Natural killer cell (primary cell): ENCODE data around the gene FNBP1. TPM values are rescaled to one million over a fixed set of nuclear protein-coding genes. Genes with fewer than 3 reads are reported as not detected.

ENCODE experiments used
- ATAC-seq, 3 donors: fragments of 150-1000 bp in 2 of 3; fragments of 200-7000 bp in 1 of 3; cut with Tn5 transposase; 1 replicate in 1 of 3; 2 replicates in 2 of 3; pipeline ENCODE4 v1.10.0; 2021; ENCODE audit warnings: mild to moderate bottlenecking in 2 of 3, moderate library complexity in 2 of 3
- DNase-seq, 2 donors: peaks; one replicate each; pipeline versions ENCODE4 v3.0.0 to v3.0.0-alpha.2; 2013 to 2021; ENCODE audit warnings: mixed read lengths in 1 of 2
- H3K27ac ChIP-seq: one replicate; pipeline ENCODE4 v1.5.1; 2013; ENCODE audit warnings: mild to moderate bottlenecking, low read length
- H3K27me3 ChIP-seq: one replicate; pipeline ENCODE4 v1.6.1; 2013; ENCODE audit warnings: low read length; ENCODE audit not compliant: control insufficient read depth, insufficient read depth
- H3K36me3 ChIP-seq: one replicate; pipeline ENCODE4 v1.6.1; 2013; ENCODE audit warnings: low read length; ENCODE audit not compliant: control insufficient read depth, insufficient read depth
- H3K4me1 ChIP-seq: one replicate; pipeline ENCODE4 v1.6.1; 2013; ENCODE audit warnings: low read length; ENCODE audit not compliant: control insufficient read depth, insufficient read depth
- H3K4me3 ChIP-seq: one replicate; pipeline ENCODE4 v1.5.1; 2013; ENCODE audit warnings: low read length
- H3K9me3 ChIP-seq: one replicate; pipeline ENCODE4 v1.6.1; 2013; ENCODE audit warnings: low read length; ENCODE audit not compliant: control insufficient read depth, insufficient read depth
- H3K27ac Mint-ChIP-seq, 2 donors: one replicate each; pipeline ENCODE4 v1.8.0; 2022; ENCODE audit warnings: mild to moderate bottlenecking in 2 of 2, mixed read lengths in 2 of 2, moderate library complexity in 1 of 2
- H3K27me3 Mint-ChIP-seq, 2 donors: one replicate each; pipeline ENCODE4 v1.8.0; 2022; ENCODE audit warnings: low read depth in 2 of 2, mixed read lengths in 2 of 2
- H3K36me3 Mint-ChIP-seq: one replicate; pipeline ENCODE4 v1.8.0; 2022; ENCODE audit warnings: mixed read lengths
- H3K4me1 Mint-ChIP-seq, 2 donors: one replicate each; pipeline ENCODE4 v1.8.0; 2022; ENCODE audit warnings: mixed read lengths in 2 of 2
- H3K4me3 Mint-ChIP-seq: one replicate; pipeline ENCODE4 v1.8.0; 2022; ENCODE audit warnings: mild to moderate bottlenecking, moderate library complexity, mixed read lengths
- H3K9me3 Mint-ChIP-seq, 2 donors: one replicate each; pipeline ENCODE4 v1.8.0; 2022; ENCODE audit warnings: mixed read lengths in 2 of 2
- CTCF ChIP-seq: fragments of 200-600 bp; IDR thresholded peaks from one replicate; pipeline ENCODE4 v1.8.0; 2022; ENCODE audit warnings: antibody characterized with exemption
- WGBS: methylation state at CpG from one replicate; pipeline ENCODE4 v1.1.7; 2013; ENCODE audit warnings: missing lambda C conversion rate; ENCODE audit not compliant: insufficient coverage; 5-methylcytosine and 5-hydroxymethylcytosine counted together
- intact Hi-C: fragments of 100-400 bp; cut with micrococcal nuclease; formaldehyde crosslinking; loops from one replicate; pipeline ENCODE4 v1.14.2; 2022
- total RNA-seq, 4 donors: library from RNA; stranded (reverse); fragments of 120-200 nt in 1 of 4; gene quantifications; one replicate each; pipeline versions ENCODE4 v1.2.3 to v1.2.4, GENCODE V29; 2013 to 2022

FNBP1 gene
- total RNA-seq, 3 donors from 2014 or later (not counting 1 experiment from before 2014, with no cell fraction given), result 177 to 209 (median 203) TPM

GRCh38 chr9:130029223-130029973, 13.6 kb downstream of the FNBP1 start:
- no peaks in the 10 kb centered on the region for H3K9me3 Mint-ChIP-seq
- no peak for TF ChIP-seq CTCF
- peaks cover 82 to 84% of the 10 kb centered on the region in 2 donors for H3K4me1 Mint-ChIP-seq
- Histone ChIP-seq H3K9me3 (peaks cover 2% of the 10 kb centered on the region), H3K4me3 (no peak overlapping the region), H3K36me3 (no peaks in the 10 kb centered on the region), H3K27ac (peak overlapping the region; percentile 58), H3K4me1 (peaks cover 72% of the 10 kb centered on the region), H3K27me3 (no peaks in the 10 kb centered on the region)
- intact Hi-C loops, result no loop called here
- H3K27me3 Mint-ChIP-seq, result no peaks in the 10 kb centered on the region
- WGBS, result 57% methylated on average over 9 of the region's 10 CpGs
- H3K36me3 Mint-ChIP-seq, result no peaks in the 10 kb centered on the region
- peak overlapping the region; percentile 97 to 99 for H3K27ac Mint-ChIP-seq
- DNase-seq (peak in 1 of 2 donors; percentile 54), ATAC-seq (no peak)
- peak overlapping the region; percentile 54 for H3K4me3 Mint-ChIP-seq

- WGBS, result 58% methylated on average over 6 of the region's 6 CpGs
- Histone ChIP-seq H3K9me3 (peaks cover 2% of the 10 kb centered on the region), H3K27ac (peak overlapping the region; percentile 58), H3K4me3 (no peak overlapping the region), H3K27me3 (no peaks in the 10 kb centered on the region), H3K36me3 (no peaks in the 10 kb centered on the region), H3K4me1 (peaks cover 72% of the 10 kb centered on the region)
- intact Hi-C loops, result no loop called here
- Mint-ChIP-seq H3K36me3 (no peaks in the 10 kb centered on the region), H3K4me1 (peaks cover 88 to 90% of the 10 kb centered on the region in 2 donors), H3K27ac (peak overlapping the region; percentile 97 to 99), H3K4me3 (peak overlapping the region; percentile 54), H3K9me3 (no peaks in the 10 kb centered on the region), H3K27me3 (no peaks in the 10 kb centered on the region)
- no peak for TF ChIP-seq CTCF
- peak; percentile 66 to 82 (median 78) for ATAC-seq
- DNase-seq, result no peak
These were observed 14.3 kb downstream of the FNBP1 start for GRCh38 chr9:130028493-130029222.

GRCh38 chr9:130027533-130028365, 15.2 kb downstream of the FNBP1 start:
- no peak for TF ChIP-seq CTCF
- Histone ChIP-seq H3K9me3 (peaks cover 2% of the 10 kb centered on the region), H3K27ac (peak overlapping the region; percentile 58), H3K36me3 (no peaks in the 10 kb centered on the region), H3K27me3 (no peaks in the 10 kb centered on the region), H3K4me1 (peaks cover 71% of the 10 kb centered on the region), H3K4me3 (no peak overlapping the region)
- Mint-ChIP-seq H3K36me3 (no peaks in the 10 kb centered on the region), H3K9me3 (no peaks in the 10 kb centered on the region), H3K4me1 (peaks cover 89 to 94% of the 10 kb centered on the region in 2 donors), H3K4me3 (peak overlapping the region; percentile 47), H3K27ac (peak overlapping the region; percentile 97 to 99), H3K27me3 (no peaks in the 10 kb centered on the region)
- 67% methylated on average over 9 of the region's 9 CpGs for WGBS
- intact Hi-C loops, result loop anchor here (1.0 kb wide), 1 partner anchor 8 kb away; no protein-coding TSS in a partner anchor
- ATAC-seq (peak; percentile 8 to 25 (median 18)), DNase-seq (no peak)
